Right atrium auricular region (tissue), 2 donors: ENCODE measurements around the gene ECHS1. TPM values are rescaled to one million over a fixed set of nuclear protein-coding genes. Genes with fewer than 3 reads are reported as not detected.

Experiments used
- DNase-seq: peaks from one replicate; pipeline ENCODE4 v3.0.0-alpha.2; 2019; ENCODE audit warnings: low spot score
- H3K27ac ChIP-seq, 2 donors: fragments of 200-600 bp; sonication (generic); 1 replicate in 1 of 2; 2 replicates in 1 of 2; pipeline ENCODE4 v1.5.1; 2016 to 2019
- H3K27me3 ChIP-seq, 2 donors: fragments of 200-600 bp; sonication (generic); one replicate each; pipeline versions ENCODE4 v1.5.1 to v1.6.0; 2017 to 2019
- H3K36me3 ChIP-seq: fragments of 200-600 bp; sonication (generic); one replicate; pipeline ENCODE4 v1.5.1; 2016
- H3K4me1 ChIP-seq, 2 donors: fragments of 200-600 bp; sonication (generic); one replicate each; pipeline versions ENCODE4 v1.5.1 to v1.6.0; 2017 to 2019
- H3K4me3 ChIP-seq, 2 donors: fragments of 200-600 bp; sonication (generic); 1 replicate in 1 of 2; 2 replicates in 1 of 2; pipeline ENCODE4 v1.5.1; 2017 to 2019; ENCODE audit warnings: mild to moderate bottlenecking in 1 of 2, moderate library complexity in 1 of 2
- H3K9me3 ChIP-seq, 2 donors: fragments of 200-600 bp; sonication (generic); one replicate each; pipeline ENCODE4 v1.5.1; 2019
- CTCF ChIP-seq, 2 donors: fragments of 200-600 bp; sonication (generic); IDR thresholded peaks; one replicate each; pipeline ENCODE4 v1.5.1; 2019; ENCODE audit warnings: antibody characterized with exemption in 2 of 2
- total RNA-seq, 2 donors: library from RNA; depleted of rRNA; stranded (reverse); fragments of >200 nt; gene quantifications; one replicate each; pipeline ENCODE4 v1.1.0, GENCODE V29; 2016

ECHS1 gene
- total RNA-seq, 2 donors from 2014 or later: 89.8 to 146 TPM

- Histone ChIP-seq H3K9me3 (no peaks in the 10 kb centered on the region), H3K27me3 (peaks cover 23 to 29% of the 10 kb centered on the region in 2 donors)
- TF ChIP-seq CTCF (IDR thresholded peaks at IDR 0.05): no peak
Observed at GRCh38 chr10:133336118-133336576, 37.0 kb downstream of the ECHS1 start.

GRCh38 chr10:133335246-133336117 is 37.7 kb downstream of the ECHS1 start:
- TF ChIP-seq CTCF (IDR thresholded peaks at IDR 0.05): no peak
- H3K27me3 ChIP-seq: peaks cover 23 to 29% of the 10 kb centered on the region in 2 donors
- DNase-seq: no peak

More at GRCh38 chr10:133336118-133336576, 37.0 kb downstream of the ECHS1 start:
- peak overlapping the region in 1 of 2 donors; percentile 49 for H3K4me3 ChIP-seq
- H3K27ac ChIP-seq: no peak overlapping the region
- H3K4me1 ChIP-seq: peaks cover 0 to 24% of the 10 kb centered on the region in 2 donors
- DNase-seq: no peak
- H3K36me3 ChIP-seq: no peaks in the 10 kb centered on the region

GRCh38 chr10:133334503-133335245 is 38.5 kb downstream of the ECHS1 start:
- H3K4me3 ChIP-seq: peak overlapping the region; percentile 19 to 49
- no peaks in the 10 kb centered on the region for H3K36me3 ChIP-seq
- DNase-seq: no peak
- no peak overlapping the region for H3K27ac ChIP-seq
- no peaks in the 10 kb centered on the region for H3K9me3 ChIP-seq
- H3K27me3 ChIP-seq: peaks cover 23 to 29% of the 10 kb centered on the region in 2 donors
- no peak for TF ChIP-seq CTCF (IDR thresholded peaks at IDR 0.05)
- peaks cover 0 to 28% of the 10 kb centered on the region in 2 donors for H3K4me1 ChIP-seq

More at GRCh38 chr10:133335246-133336117, 37.7 kb downstream of the ECHS1 start:
- Histone ChIP-seq H3K27ac (no peak overlapping the region), H3K36me3 (no peaks in the 10 kb centered on the region), H3K4me3 (peak overlapping the region; percentile 19 to 49), H3K9me3 (no peaks in the 10 kb centered on the region), H3K4me1 (peaks cover 0 to 24% of the 10 kb centered on the region in 2 donors)

- H3K4me3 ChIP-seq: no peak overlapping the region
- H3K36me3 ChIP-seq: no peaks in the 10 kb centered on the region
- no peak overlapping the region for H3K27ac ChIP-seq
- no peak for DNase-seq
- peaks cover 23 to 34% of the 10 kb centered on the region in 2 donors for H3K27me3 ChIP-seq
- TF ChIP-seq CTCF (IDR thresholded peaks at IDR 0.05): no peak
- H3K4me1 ChIP-seq: peaks cover 0 to 32% of the 10 kb centered on the region in 2 donors
- no peaks in the 10 kb centered on the region for H3K9me3 ChIP-seq
Observed at GRCh38 chr10:133332936-133333699, 40.0 kb downstream of the ECHS1 start.

GRCh38 chr10:133329491-133330202 is 43.5 kb downstream of the ECHS1 start:
- TF ChIP-seq CTCF (IDR thresholded peaks at IDR 0.05): peak; percentile 98
- peak; percentile 75 for DNase-seq
- H3K27me3 ChIP-seq: peaks cover 14 to 31% of the 10 kb centered on the region in 2 donors
- H3K27ac ChIP-seq: no peak overlapping the region
- H3K36me3 ChIP-seq: no peaks in the 10 kb centered on the region
- H3K9me3 ChIP-seq: no peaks in the 10 kb centered on the region
- H3K4me3 ChIP-seq: peak overlapping the region in 1 of 2 donors; percentile 34
- H3K4me1 ChIP-seq: peaks cover 0 to 25% of the 10 kb centered on the region in 2 donors
